HEK293T (cell line): ENCODE measurements around the gene ELMOD1.

Experiments
- BHLHE40 ChIP-seq: fragments of 450-650 bp; IDR thresholded peaks from 2 replicates; pipeline ENCODE4 v1.6.1; 2016; ENCODE audit warnings: mild to moderate bottlenecking, moderate library complexity, borderline replicate concordance
- ELF4 ChIP-seq: fragments of 450-650 bp; IDR thresholded peaks from 2 replicates; pipeline ENCODE4 v1.6.1; 2017; ENCODE audit warnings: antibody characterized with exemption
- FOXA1 ChIP-seq: fragments of 450-650 bp; IDR thresholded peaks from 2 replicates; pipeline ENCODE4 v1.6.1; 2016; ENCODE audit warnings: mild to moderate bottlenecking
- FOXK2 ChIP-seq: fragments of 450-650 bp; IDR thresholded peaks from 2 replicates; pipeline ENCODE4 v1.6.1; 2016; ENCODE audit warnings: mild to moderate bottlenecking
- FOXM1 ChIP-seq: fragments of 450-650 bp; IDR thresholded peaks from 2 replicates; pipeline ENCODE4 v1.6.1; 2017; ENCODE audit warnings: mild to moderate bottlenecking, borderline replicate concordance
- HDGF ChIP-seq: fragments of 450-650 bp; IDR thresholded peaks from 2 replicates; pipeline ENCODE4 v1.6.1; 2017; ENCODE audit warnings: antibody characterized with exemption, borderline replicate concordance
- L3MBTL2 ChIP-seq: fragments of 450-650 bp; conservative IDR thresholded peaks from 2 replicates; pipeline ENCODE4 v1.6.1; 2016; ENCODE audit warnings: mild to moderate bottlenecking
- LEF1 ChIP-seq: fragments of 450-650 bp; IDR thresholded peaks from 2 replicates; pipeline ENCODE4 v1.6.1; 2017; ENCODE audit warnings: mild to moderate bottlenecking, borderline replicate concordance
- NFRKB ChIP-seq: fragments of 450-650 bp; IDR thresholded peaks from 2 replicates; pipeline ENCODE4 v1.6.1; 2016; ENCODE audit warnings: mild to moderate bottlenecking, moderate library complexity
- SP1 ChIP-seq: fragments of 450-650 bp; IDR thresholded peaks from 2 replicates; pipeline ENCODE4 v1.6.1; 2017
- SUZ12 ChIP-seq: fragments of 450-650 bp; IDR thresholded peaks from 2 replicates; pipeline ENCODE4 v1.6.1; 2016; ENCODE audit warnings: mild to moderate bottlenecking
- TARDBP ChIP-seq: fragments of 450-650 bp; IDR thresholded peaks from 2 replicates; pipeline ENCODE4 v1.6.1; 2016
- TF ChIP-seq, protein P1 (sequence below): fragments of 450-650 bp; IDR thresholded peaks from 2 replicates; pipeline ENCODE4 v1.6.1; 2016

DNA sequence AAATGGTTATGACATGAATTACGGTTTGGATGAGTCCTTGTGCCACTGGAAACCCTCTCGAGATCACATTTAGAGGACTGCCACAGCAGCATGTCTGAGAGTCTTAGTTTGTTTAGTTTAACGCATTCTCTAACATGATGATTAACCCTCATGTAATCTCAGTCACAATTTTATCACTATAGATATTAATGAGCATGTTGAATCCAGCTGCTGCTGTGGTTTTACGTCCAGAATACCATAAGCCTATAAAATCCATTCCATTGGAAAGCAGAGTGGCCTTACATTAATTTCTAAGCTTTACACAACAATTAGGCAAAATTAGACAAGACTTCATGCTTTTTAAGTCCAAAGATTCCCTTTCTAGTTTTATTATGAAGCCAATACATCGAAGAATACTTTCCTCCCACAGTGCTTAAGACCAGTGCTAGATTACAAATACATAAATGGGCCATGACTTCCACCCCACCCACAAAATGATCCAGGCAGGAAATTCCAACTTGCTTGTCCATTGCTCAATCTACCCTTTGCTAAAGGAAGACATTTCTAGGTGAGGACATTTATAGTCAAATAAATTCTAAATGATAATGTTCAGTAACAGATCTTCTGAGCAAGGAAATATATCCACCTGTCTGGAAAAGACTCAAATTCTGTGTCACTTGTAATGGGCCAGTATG, 3.5 kb upstream of the ELMOD1 start:
- TF ChIP-seq SP1, result no peak
- no peak for TF ChIP-seq FOXM1
- TF ChIP-seq BHLHE40, result no peak
- no peak for TF ChIP-seq ELF4
- no peak for TF ChIP-seq FOXA1
- no peak for TF ChIP-seq LEF1
- TF ChIP-seq NFRKB, result no peak
- TF ChIP-seq, protein P1, sequence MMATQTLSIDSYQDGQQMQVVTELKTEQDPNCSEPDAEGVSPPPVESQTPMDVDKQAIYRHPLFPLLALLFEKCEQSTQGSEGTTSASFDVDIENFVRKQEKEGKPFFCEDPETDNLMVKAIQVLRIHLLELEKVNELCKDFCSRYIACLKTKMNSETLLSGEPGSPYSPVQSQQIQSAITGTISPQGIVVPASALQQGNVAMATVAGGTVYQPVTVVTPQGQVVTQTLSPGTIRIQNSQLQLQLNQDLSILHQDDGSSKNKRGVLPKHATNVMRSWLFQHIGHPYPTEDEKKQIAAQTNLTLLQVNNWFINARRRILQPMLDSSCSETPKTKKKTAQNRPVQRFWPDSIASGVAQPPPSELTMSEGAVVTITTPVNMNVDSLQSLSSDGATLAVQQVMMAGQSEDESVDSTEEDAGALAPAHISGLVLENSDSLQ, result no peak
- TF ChIP-seq SUZ12, result no peak
- TF ChIP-seq HDGF, result no peak
- no peak for TF ChIP-seq FOXK2
- no peak for TF ChIP-seq L3MBTL2
- no peak for TF ChIP-seq TARDBP
